ENCODE data around the gene ANO3.

ANO3 gene

GRCh38 chr11:26510164-26510563 is 178.2 kb downstream of the ANO3 start:
- DNase-seq, result no peak

- DNase-seq, result no peak
These were observed 178.8 kb downstream of the ANO3 start for GRCh38 chr11:26510756-26511155.

GRCh38 chr11:26512196-26512595 is 180.3 kb downstream of the ANO3 start:
- DNase-seq, result no peak

- DNase-seq, result no peak
These were observed 187.5 kb downstream of the ANO3 start for GRCh38 chr11:26519469-26519868.

GRCh38 chr11:26522912-26523610 is 191.1 kb downstream of the ANO3 start:
- peak; percentile 2 for DNase-seq

GRCh38 chr11:26527685-26528084 is 195.8 kb downstream of the ANO3 start:
- DNase-seq, result no peak

- no peak for DNase-seq
These were observed 205.4 kb downstream of the ANO3 start for GRCh38 chr11:26537341-26537740.

- DNase-seq, result no peak
These were observed 207.6 kb downstream of the ANO3 start for GRCh38 chr11:26539517-26539916.

- no peak for DNase-seq
These were observed 209.9 kb downstream of the ANO3 start for GRCh38 chr11:26541870-26542269.

GRCh38 chr11:26549176-26549575 is 217.2 kb downstream of the ANO3 start:
- no peak for DNase-seq

- no peak for DNase-seq
These were observed 218.1 kb downstream of the ANO3 start for GRCh38 chr11:26550022-26550421.

GRCh38 chr11:26551186-26551801 is 219.4 kb downstream of the ANO3 start:
- DNase-seq, result no peak

GRCh38 chr11:26553182-26553581 is 221.3 kb downstream of the ANO3 start:
- DNase-seq, result no peak

- no peak for DNase-seq
These were observed 222.5 kb downstream of the ANO3 start for GRCh38 chr11:26554455-26554854.

- DNase-seq, result no peak
These were observed 224.7 kb downstream of the ANO3 start for GRCh38 chr11:26556582-26556981.

GRCh38 chr11:26557666-26558065 is 225.7 kb downstream of the ANO3 start:
- DNase-seq, result no peak

- DNase-seq, result peak; percentile 36
These were observed 226.3 kb downstream of the ANO3 start for GRCh38 chr11:26558190-26558589.

- DNase-seq, result no peak
These were observed 237.7 kb downstream of the ANO3 start for GRCh38 chr11:26569646-26570045.

- DNase-seq, result no peak
These were observed 240.1 kb downstream of the ANO3 start, which contains the start of gene MUC15 for GRCh38 chr11:26571861-26572654. TSS of gene MUC15 (minus strand) at chr11:26572263. CDS start at chr11:26567094, 5,169 bp downstream.

- DNase-seq, result no peak
These were observed 241.0 kb downstream of the ANO3 start for GRCh38 chr11:26572770-26573402.

GRCh38 chr11:26573896-26574295 is 242.0 kb downstream of the ANO3 start:
- DNase-seq, result peak; percentile 54

GRCh38 chr11:26575946-26576345 is 244.0 kb downstream of the ANO3 start:
- no peak for DNase-seq

- DNase-seq, result no peak
These were observed 247.2 kb downstream of the ANO3 start for GRCh38 chr11:26578998-26579661.
